Measurements from ENCODE around the gene PTPRE. TPM values are rescaled to one million over a fixed set of nuclear protein-coding genes. Genes with fewer than 3 reads are reported as not detected.
A peak's percentile ranks its signal among the peaks of the same experiment; 100 is the strongest.

Gene PTPRE
- total and polyA plus RNA-seq, 5 donors, result 6.7 to 21.1 (median 12.9) TPM

DNA sequence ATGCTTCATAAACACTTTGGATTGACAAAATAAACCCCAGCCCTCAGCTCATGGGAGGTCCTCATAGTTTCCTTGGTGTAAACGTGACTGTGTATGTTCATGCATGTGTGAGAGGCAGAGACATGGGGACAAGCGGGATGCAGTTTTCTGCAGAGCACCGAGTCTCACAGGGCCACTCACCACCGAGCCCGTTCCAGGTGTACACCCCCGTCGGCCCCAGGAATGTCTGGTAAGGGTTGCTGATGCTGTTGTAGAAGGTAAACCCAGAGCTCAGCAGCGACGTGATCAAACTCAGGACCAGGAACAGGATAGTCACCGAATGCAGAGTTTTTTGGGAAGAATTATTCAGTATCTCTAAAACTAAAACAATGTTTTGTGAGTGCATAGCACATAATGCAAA is 23.4 kb upstream of the PTPRE start:
- Histone ChIP-seq H3K27me3 (ENCODE audit: control insufficient read depth, insufficient read depth) (no peaks in the 10 kb centered on the region), H3K9me3 (ENCODE audit: control insufficient read depth, low read length) (no peaks in the 10 kb centered on the region), H3K4me3 (ENCODE audit: low read length) (no peak overlapping the region), H3K27ac (ENCODE audit: low read length) (no peak overlapping the region), H3K4me1 (ENCODE audit: control insufficient read depth, insufficient read depth, low read length) (no peaks in the 10 kb centered on the region)
- WGBS, result 91% methylated on average over 10 of the region's 10 CpGs
- intact Hi-C loops (cut with DNase I), result no loop called here
- ATAC-seq (no peak), DNase-seq (no peak)

DNA sequence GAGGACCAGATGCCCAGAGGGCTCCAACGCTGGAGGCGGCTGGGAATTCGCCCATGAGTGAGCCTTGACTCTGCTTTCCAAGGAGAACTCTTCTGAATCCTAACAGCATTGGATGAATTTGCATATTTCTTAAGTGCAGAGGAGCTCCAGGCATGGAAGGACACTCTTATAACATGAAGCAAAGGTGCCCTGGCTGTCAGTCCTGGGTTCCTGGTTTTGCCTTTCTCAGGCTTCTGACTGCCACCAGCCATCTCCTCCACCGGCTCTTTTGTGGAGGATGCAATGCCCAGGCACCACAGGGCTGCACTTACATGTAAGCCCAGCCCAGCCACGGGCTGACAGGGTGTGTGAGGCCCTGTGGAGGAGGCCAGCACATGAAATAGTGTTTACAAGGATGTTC is 22.4 kb upstream of the PTPRE start:
- DNase-seq (no peak), ATAC-seq (no peak)
- Histone ChIP-seq H3K4me3 (ENCODE audit: low read length) (no peak overlapping the region), H3K27ac (ENCODE audit: low read length) (no peak overlapping the region), H3K9me3 (ENCODE audit: control insufficient read depth, low read length) (no peaks in the 10 kb centered on the region), H3K4me1 (ENCODE audit: control insufficient read depth, insufficient read depth, low read length) (no peaks in the 10 kb centered on the region), H3K27me3 (ENCODE audit: control insufficient read depth, insufficient read depth) (no peaks in the 10 kb centered on the region)
- intact Hi-C loops (cut with DNase I), result no loop called here
- WGBS, result 82% methylated on average over 5 of the region's 5 CpGs

DNA sequence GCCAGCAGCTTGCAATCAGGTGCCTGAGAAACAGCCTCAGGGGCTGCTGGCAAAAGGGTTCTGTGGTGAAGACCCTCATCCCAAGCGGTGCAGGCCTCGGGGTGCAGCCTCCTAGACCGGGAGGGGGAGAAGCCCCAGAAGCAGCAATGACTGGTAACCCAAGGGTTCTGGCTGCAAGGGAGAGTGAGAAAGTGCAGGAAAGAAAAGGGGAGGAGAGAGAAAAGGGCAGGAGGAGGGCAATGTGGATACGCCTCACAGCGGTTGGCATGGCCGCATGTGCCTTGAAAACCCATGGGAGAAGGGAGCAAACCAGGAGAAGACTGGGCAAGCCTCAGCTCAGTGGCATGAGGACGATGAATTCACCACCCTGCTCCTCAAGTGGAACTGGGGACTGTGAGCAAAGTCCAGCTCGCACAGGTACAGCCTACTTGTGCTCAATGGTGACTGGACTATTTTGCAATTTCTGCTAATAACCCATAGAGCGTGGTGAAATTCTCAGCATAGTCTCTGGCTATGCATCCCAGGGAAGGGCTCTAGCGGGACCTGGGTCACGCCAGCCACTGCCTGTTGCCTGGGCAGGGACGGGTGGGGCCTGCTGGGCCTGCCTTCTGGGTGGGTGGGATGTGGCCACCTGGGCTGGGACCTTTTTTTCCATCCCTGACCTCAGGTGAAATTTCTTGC is 20.4 kb upstream of the PTPRE start:
- Histone ChIP-seq H3K9me3 (ENCODE audit: control insufficient read depth, low read length) (no peaks in the 10 kb centered on the region), H3K27me3 (ENCODE audit: control insufficient read depth, insufficient read depth) (no peaks in the 10 kb centered on the region), H3K4me3 (ENCODE audit: low read length) (no peak overlapping the region), H3K27ac (ENCODE audit: low read length) (no peak overlapping the region), H3K4me1 (ENCODE audit: control insufficient read depth, insufficient read depth, low read length) (no peaks in the 10 kb centered on the region)
- 90% methylated on average over 12 of the region's 12 CpGs for WGBS
- DNase-seq (no peak), ATAC-seq (no peak)
- intact Hi-C loops (cut with DNase I), result no loop called here

DNA sequence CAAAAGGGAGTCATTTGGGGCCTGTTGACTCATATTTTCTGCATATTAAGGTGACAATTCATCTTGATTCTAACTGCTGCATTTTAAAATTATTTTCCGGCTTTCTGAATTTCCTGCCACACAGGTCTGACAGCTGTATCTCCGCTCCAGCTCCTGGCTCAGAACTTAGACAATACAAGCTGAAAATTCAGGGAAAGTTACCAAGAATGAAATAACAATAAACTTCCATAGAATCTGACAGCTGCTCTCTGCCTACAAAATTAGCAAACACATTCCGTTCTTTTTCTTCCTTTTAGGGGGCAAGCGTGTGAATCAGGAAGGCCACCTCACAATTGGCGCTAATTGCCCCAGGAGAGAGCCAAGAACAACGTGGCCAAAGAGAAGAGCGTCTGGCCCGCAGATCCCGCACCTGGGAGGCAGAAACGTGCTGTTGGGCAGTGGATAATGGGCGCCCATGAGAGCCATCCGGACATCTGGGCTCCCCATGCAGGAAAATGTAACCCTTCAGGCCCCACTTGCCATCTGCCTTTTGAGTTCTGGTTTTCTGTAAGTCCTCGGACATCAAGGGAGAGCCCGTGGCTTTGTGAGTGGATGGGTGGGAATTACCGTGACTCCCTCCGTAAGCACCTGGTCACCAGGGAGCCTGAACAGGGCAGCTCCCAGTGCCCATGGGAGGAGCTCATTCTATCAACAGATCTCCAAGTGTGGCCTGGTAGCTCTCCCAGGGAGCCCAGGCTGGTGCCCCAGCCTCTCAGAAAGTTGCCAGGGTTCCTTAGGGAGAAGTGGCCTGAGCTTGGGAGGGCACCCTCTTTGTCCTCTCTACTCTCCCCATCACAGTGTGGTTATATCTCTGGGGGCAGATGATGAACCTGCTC is 19.1 kb upstream of the PTPRE start:
- intact Hi-C loops (cut with DNase I), result no loop called here
- 66% methylated on average over 16 of the region's 16 CpGs for WGBS
- Histone ChIP-seq H3K27me3 (ENCODE audit: control insufficient read depth, insufficient read depth) (no peaks in the 10 kb centered on the region), H3K9me3 (ENCODE audit: control insufficient read depth, low read length) (no peaks in the 10 kb centered on the region), H3K4me1 (ENCODE audit: control insufficient read depth, insufficient read depth, low read length) (no peaks in the 10 kb centered on the region), H3K4me3 (ENCODE audit: low read length) (no peak overlapping the region), H3K27ac (ENCODE audit: low read length) (no peak overlapping the region)
- no peak for DNase-seq
- ATAC-seq, result no peak

DNA sequence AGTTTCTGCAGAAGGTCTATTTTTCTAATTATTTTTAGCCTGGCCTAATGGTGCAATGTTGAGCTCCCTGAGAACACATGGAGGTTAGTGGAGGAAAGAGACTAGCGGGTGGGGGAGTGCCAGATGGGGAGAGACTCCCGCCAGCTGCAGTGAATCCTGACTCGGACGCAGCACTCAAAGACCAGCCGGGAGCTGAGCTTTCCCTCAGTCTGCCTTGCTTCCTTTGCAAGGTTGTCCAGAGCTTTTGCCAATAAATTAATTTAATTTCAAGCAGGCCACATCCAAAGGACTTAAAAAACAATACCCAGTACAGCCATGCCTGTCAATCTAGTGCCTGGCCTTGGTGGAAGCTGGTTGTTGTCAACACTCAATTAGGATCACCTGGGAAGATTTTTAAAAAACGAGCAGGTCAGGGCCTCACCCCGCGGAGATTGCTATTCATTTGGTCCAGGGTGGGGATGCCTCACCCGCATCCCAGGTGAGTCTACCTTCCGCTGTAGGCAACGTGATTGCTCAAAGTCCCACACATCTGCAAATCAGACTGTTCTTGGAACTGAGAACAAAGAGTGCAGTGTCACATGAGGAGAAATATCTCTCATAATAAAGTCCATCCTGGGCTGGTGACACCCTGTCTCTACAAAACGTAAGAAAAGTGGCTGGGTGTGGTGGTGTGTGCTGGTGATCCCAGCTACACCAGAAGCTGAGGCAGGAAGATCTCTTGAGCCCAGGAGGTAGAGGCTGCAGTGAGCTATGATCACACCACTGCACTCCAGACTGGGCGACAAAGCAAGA is 18.2 kb upstream of the PTPRE start:
- no peaks in the 10 kb centered on the region for H3K9me3 ChIP-seq (ENCODE audit: control insufficient read depth, low read length)
- no peaks in the 10 kb centered on the region for H3K4me1 ChIP-seq (ENCODE audit: control insufficient read depth, insufficient read depth, low read length)
- intact Hi-C loops (cut with DNase I), result no loop called here
- no peak overlapping the region for H3K27ac ChIP-seq (ENCODE audit: low read length)
- ATAC-seq (no peak), DNase-seq (no peak)
- H3K27me3 ChIP-seq (ENCODE audit: control insufficient read depth, insufficient read depth), result no peaks in the 10 kb centered on the region
- WGBS, result 81% methylated on average over 13 of the region's 13 CpGs
- no peak overlapping the region for H3K4me3 ChIP-seq (ENCODE audit: low read length)

DNA sequence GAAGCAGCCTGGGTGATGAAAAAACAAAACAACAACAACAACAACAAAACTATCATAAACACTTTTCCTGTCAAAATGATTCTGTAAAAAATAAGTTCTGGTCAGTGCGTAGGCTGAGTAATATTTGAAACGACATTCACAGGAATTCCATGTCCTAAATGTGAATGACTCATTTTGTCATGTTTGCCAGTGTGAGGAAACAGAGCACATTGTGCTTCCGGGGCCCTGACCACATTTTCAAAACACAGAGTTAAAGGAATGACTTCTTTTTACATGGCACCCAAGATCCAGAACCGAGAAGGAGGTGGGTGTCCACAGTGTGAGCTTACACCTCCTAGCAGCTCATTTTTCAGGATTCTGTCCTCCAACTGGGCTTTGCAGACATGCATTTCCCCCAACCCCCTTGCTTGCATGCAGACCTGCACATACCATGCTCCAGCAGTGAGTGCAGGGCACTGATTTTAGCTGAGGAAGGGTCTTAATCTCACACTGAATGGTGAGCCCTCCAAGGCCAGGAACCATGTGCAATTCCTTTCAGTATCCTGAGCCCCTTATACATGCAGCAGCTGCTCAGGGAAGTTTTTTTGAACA is 17.2 kb upstream of the PTPRE start:
- peak in 1 of 2 donors; percentile 53 for ATAC-seq
- intact Hi-C loops (cut with DNase I), result no loop called here
- DNase-seq, result no peak
- H3K4me1 ChIP-seq (ENCODE audit: control insufficient read depth, insufficient read depth, low read length), result no peaks in the 10 kb centered on the region
- H3K4me3 ChIP-seq (ENCODE audit: low read length), result no peak overlapping the region
- H3K27me3 ChIP-seq (ENCODE audit: control insufficient read depth, insufficient read depth), result no peaks in the 10 kb centered on the region
- H3K27ac ChIP-seq (ENCODE audit: low read length), result no peak overlapping the region
- H3K9me3 ChIP-seq (ENCODE audit: control insufficient read depth, low read length), result no peaks in the 10 kb centered on the region
- 41% methylated on average over 4 of the region's 4 CpGs for WGBS

DNA sequence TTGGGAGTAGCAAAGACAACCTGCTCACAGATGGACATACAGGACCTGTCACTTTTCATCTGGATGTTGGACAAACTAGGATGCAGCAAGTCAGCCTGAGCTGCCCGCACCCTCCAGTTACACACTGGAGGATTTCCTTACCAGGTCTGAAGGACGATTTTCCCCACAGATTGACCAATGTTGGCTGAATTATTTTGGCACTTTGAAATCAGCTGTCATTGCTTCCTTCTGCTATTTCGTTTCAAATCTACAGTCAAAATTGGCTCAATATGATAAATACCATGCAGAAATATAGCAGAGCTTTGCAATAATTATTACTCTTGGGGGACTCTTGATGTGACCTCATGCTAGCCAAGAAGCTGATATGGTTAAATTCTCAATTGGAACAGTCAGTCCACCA is 16.7 kb upstream of the PTPRE start:
- Histone ChIP-seq H3K4me3 (ENCODE audit: low read length) (no peak overlapping the region), H3K9me3 (ENCODE audit: control insufficient read depth, low read length) (no peaks in the 10 kb centered on the region), H3K4me1 (ENCODE audit: control insufficient read depth, insufficient read depth, low read length) (no peaks in the 10 kb centered on the region), H3K27ac (ENCODE audit: low read length) (no peak overlapping the region), H3K27me3 (ENCODE audit: control insufficient read depth, insufficient read depth) (no peaks in the 10 kb centered on the region)
- no peak for DNase-seq
- 49% methylated on average over 3 of the region's 3 CpGs for WGBS
- intact Hi-C loops (cut with DNase I), result no loop called here
- ATAC-seq, result no peak

DNA sequence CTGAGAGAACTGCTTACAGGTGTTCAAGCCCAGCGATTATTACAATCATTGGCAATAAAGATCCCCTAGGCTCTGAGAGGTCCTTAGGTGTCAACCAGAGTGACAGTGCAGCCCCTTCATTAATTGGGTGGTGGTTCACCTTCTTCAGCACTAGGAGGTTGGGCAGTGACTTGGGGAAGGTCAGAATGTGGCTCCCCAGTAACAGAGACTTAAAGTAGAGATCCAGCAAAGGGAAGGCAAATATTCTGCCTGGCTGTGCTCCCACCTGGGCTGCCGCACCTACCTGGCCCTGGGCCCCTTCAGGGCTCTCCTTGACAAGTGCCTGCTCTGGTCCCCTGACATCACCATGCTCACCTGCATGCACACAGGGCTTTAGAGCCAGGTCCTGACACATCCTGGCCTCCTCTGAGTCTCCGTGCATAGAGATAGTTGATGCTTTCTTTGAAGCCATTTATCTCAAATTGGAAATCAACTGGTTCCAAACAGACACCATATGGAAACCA is 16.0 kb upstream of the PTPRE start:
- DNase-seq, result no peak
- Histone ChIP-seq H3K9me3 (ENCODE audit: control insufficient read depth, low read length) (no peaks in the 10 kb centered on the region), H3K4me3 (ENCODE audit: low read length) (no peak overlapping the region), H3K4me1 (ENCODE audit: control insufficient read depth, insufficient read depth, low read length) (no peaks in the 10 kb centered on the region), H3K27ac (ENCODE audit: low read length) (no peak overlapping the region), H3K27me3 (ENCODE audit: control insufficient read depth, insufficient read depth) (no peaks in the 10 kb centered on the region)
- WGBS, result 87% methylated on average over 3 of the region's 3 CpGs
- ATAC-seq, result no peak
- intact Hi-C loops (cut with DNase I), result no loop called here

DNA sequence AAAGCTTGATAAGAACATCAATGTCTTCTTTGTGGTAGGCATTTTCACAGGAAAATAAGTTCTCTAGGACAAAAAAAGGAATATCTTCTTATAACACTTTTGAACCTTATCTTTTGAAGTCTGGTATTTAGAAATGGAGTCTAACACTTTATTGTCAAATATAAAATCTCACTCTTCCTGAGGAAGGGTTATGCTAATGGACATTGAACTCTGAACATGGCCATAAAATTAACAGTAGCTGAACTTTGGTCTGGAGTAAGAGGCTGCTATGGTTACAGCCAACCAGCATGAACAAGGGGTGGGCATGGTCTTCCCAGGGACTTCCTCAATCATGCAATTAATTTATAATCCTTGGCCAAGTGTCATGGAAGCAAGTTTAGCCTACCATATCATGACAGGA is 14.2 kb upstream of the PTPRE start, which contains the start of gene CLRN3:
Gene CLRN3, minus strand, starts transcription at position 199 of the 400 bp plus-strand sequence. Its CDS starts 157 bp downstream, at position 42.
- ATAC-seq (no peak), DNase-seq (no peak)
- H3K4me3 ChIP-seq (ENCODE audit: low read length), result no peak within 1 kb of the TSS
- no peaks in the 10 kb centered on the region for H3K4me1 ChIP-seq (ENCODE audit: control insufficient read depth, insufficient read depth, low read length)
- H3K27ac ChIP-seq (ENCODE audit: low read length), result no peak within 1 kb of the TSS
- no peaks in the 10 kb centered on the region for H3K27me3 ChIP-seq (ENCODE audit: control insufficient read depth, insufficient read depth)
- H3K9me3 ChIP-seq (ENCODE audit: control insufficient read depth, low read length), result no peaks in the 10 kb centered on the region
- intact Hi-C loops (cut with DNase I), result no loop called here

DNA sequence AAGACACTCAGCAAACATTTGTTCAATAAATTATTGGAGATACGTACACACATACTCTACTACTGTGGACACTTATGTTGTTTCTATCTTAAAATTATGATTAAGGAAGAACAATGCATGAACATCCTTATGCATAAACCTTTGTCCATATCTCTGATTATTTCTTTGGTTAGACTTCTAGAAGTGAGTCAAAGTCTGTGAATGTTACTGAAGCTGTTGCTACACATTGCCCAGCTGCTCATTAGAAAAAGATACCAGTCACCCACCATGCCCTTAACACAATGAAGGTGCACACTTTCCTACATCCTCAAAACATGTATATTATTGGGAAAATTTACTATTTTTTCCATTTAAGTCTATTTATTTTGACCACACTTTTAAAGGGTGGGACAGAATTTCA is 12.8 kb upstream of the PTPRE start:
- Histone ChIP-seq H3K4me1 (ENCODE audit: control insufficient read depth, insufficient read depth, low read length) (no peaks in the 10 kb centered on the region), H3K27me3 (ENCODE audit: control insufficient read depth, insufficient read depth) (no peaks in the 10 kb centered on the region), H3K9me3 (ENCODE audit: control insufficient read depth, low read length) (no peaks in the 10 kb centered on the region), H3K4me3 (ENCODE audit: low read length) (no peak overlapping the region), H3K27ac (ENCODE audit: low read length) (no peak overlapping the region)
- intact Hi-C loops (cut with DNase I), result no loop called here
- WGBS, result 84% methylated on average over 1 of the region's 1 CpG
- no peak for DNase-seq
- ATAC-seq, result no peak

Data from right cardiac atrium (tissue), 5 donors.